ENCODE results near the gene SLC6A5.
"Not testable (repeated sequence)": the region's sequence is repeated elsewhere in the genome, so short reads cannot be mapped to it uniquely, and the experiment has no call there.

Gene SLC6A5

GRCh38 chr11:20599221-20600019 lies at the start of gene SLC6A5:
Gene SLC6A5 (plus strand): TSS chr11:20599608. CDS start chr11:20599673, 65 bp downstream.
- Histone ChIP-seq H3K36me3 (ENCODE audit: control insufficient read depth in 5 of 5, insufficient read depth in 5 of 5, low read length in 5 of 5) (no peaks in the 10 kb centered on the region), H3K9me3 (ENCODE audit: control insufficient read depth in 5 of 5, low read length in 5 of 5) (peaks cover 0 to 2% (median 0%) of the 10 kb centered on the region in 5 donors), H3K9ac (ENCODE audit: low read length in 5 of 5) (no peak within 1 kb of the TSS), H3K27me3 (ENCODE audit: control insufficient read depth in 5 of 5, insufficient read depth in 4 of 5, low read length in 5 of 5) (peaks cover 69 to 90% (median 83%) of the 10 kb centered on the region in 5 donors), H3K27ac (ENCODE audit: low read depth, low read length) (no peak within 1 kb of the TSS), H3K4me1 (ENCODE audit: control insufficient read depth in 5 of 5, insufficient read depth in 5 of 5, low read length in 5 of 5) (peaks cover 0 to 4% (median 0%) of the 10 kb centered on the region in 5 donors), H3K4me3 (ENCODE audit: low read depth in 1 of 5, low read length in 5 of 5) (no peak within 1 kb of the TSS)

- H3K4me1 ChIP-seq (ENCODE audit: control insufficient read depth in 5 of 5, insufficient read depth in 5 of 5, low read length in 5 of 5), result no peaks in the 10 kb centered on the region
- H3K27me3 ChIP-seq (ENCODE audit: control insufficient read depth in 5 of 5, insufficient read depth in 4 of 5, low read length in 5 of 5), result no peaks in the 10 kb centered on the region
- H3K9ac ChIP-seq (ENCODE audit: low read length in 5 of 5), result no peak overlapping the region
- no peak overlapping the region for H3K27ac ChIP-seq (ENCODE audit: low read depth, low read length)
- H3K9me3 ChIP-seq (ENCODE audit: control insufficient read depth in 5 of 5, low read length in 5 of 5), result peaks cover 0 to 2% (median 0%) of the 10 kb centered on the region in 5 donors
- no peaks in the 10 kb centered on the region for H3K36me3 ChIP-seq (ENCODE audit: control insufficient read depth in 5 of 5, insufficient read depth in 5 of 5, low read length in 5 of 5)
- H3K4me3 ChIP-seq (ENCODE audit: low read depth in 1 of 5, low read length in 5 of 5), result no peak overlapping the region
Observed at GRCh38 chr11:20551096-20551495, 48.3 kb upstream of the SLC6A5 start.

GRCh38 chr11:20555783-20556182 lies 43.6 kb upstream of the SLC6A5 start:
- no peak overlapping the region for H3K27ac ChIP-seq (ENCODE audit: low read depth, low read length)
- H3K27me3 ChIP-seq (ENCODE audit: control insufficient read depth in 5 of 5, insufficient read depth in 4 of 5, low read length in 5 of 5), result no peaks in the 10 kb centered on the region
- no peaks in the 10 kb centered on the region for H3K36me3 ChIP-seq (ENCODE audit: control insufficient read depth in 5 of 5, insufficient read depth in 5 of 5, low read length in 5 of 5)

GRCh38 chr11:20556396-20556795 lies 43.0 kb upstream of the SLC6A5 start:
- H3K9ac ChIP-seq (ENCODE audit: low read length in 5 of 5); H3K27me3 ChIP-seq (ENCODE audit: control insufficient read depth in 5 of 5, insufficient read depth in 4 of 5, low read length in 5 of 5); H3K27ac ChIP-seq (ENCODE audit: low read depth, low read length); H3K4me1 ChIP-seq (ENCODE audit: control insufficient read depth in 5 of 5, insufficient read depth in 5 of 5, low read length in 5 of 5); H3K4me3 ChIP-seq (ENCODE audit: low read depth in 1 of 5, low read length in 5 of 5); H3K9me3 ChIP-seq (ENCODE audit: control insufficient read depth in 5 of 5, low read length in 5 of 5); H3K36me3 ChIP-seq (ENCODE audit: control insufficient read depth in 5 of 5, insufficient read depth in 5 of 5, low read length in 5 of 5): not testable (repeated sequence)

More at GRCh38 chr11:20555783-20556182, 43.6 kb upstream of the SLC6A5 start:
- Histone ChIP-seq H3K4me3 (ENCODE audit: low read depth in 1 of 5, low read length in 5 of 5) (no peak overlapping the region), H3K9ac (ENCODE audit: low read length in 5 of 5) (no peak overlapping the region), H3K9me3 (ENCODE audit: control insufficient read depth in 5 of 5, low read length in 5 of 5) (peaks cover 0 to 2% (median 0%) of the 10 kb centered on the region in 5 donors), H3K4me1 (ENCODE audit: control insufficient read depth in 5 of 5, insufficient read depth in 5 of 5, low read length in 5 of 5) (no peaks in the 10 kb centered on the region)

- Histone ChIP-seq H3K27me3 (ENCODE audit: control insufficient read depth in 5 of 5, insufficient read depth in 4 of 5, low read length in 5 of 5) (no peaks in the 10 kb centered on the region), H3K4me1 (ENCODE audit: control insufficient read depth in 5 of 5, insufficient read depth in 5 of 5, low read length in 5 of 5) (no peaks in the 10 kb centered on the region), H3K36me3 (ENCODE audit: control insufficient read depth in 5 of 5, insufficient read depth in 5 of 5, low read length in 5 of 5) (no peaks in the 10 kb centered on the region)
Observed at GRCh38 chr11:20558741-20559140, 40.7 kb upstream of the SLC6A5 start.

GRCh38 chr11:20559523-20560300 lies 39.7 kb upstream of the SLC6A5 start:
- H3K4me3 ChIP-seq (ENCODE audit: low read depth in 1 of 5, low read length in 5 of 5), result no peak overlapping the region
- no peaks in the 10 kb centered on the region for H3K4me1 ChIP-seq (ENCODE audit: control insufficient read depth in 5 of 5, insufficient read depth in 5 of 5, low read length in 5 of 5)
- no peaks in the 10 kb centered on the region for H3K27me3 ChIP-seq (ENCODE audit: control insufficient read depth in 5 of 5, insufficient read depth in 4 of 5, low read length in 5 of 5)
- H3K9me3 ChIP-seq (ENCODE audit: control insufficient read depth in 5 of 5, low read length in 5 of 5), result peaks cover 0 to 2% (median 0%) of the 10 kb centered on the region in 5 donors
- H3K36me3 ChIP-seq (ENCODE audit: control insufficient read depth in 5 of 5, insufficient read depth in 5 of 5, low read length in 5 of 5), result no peaks in the 10 kb centered on the region
- no peak overlapping the region for H3K9ac ChIP-seq (ENCODE audit: low read length in 5 of 5)
- no peak overlapping the region for H3K27ac ChIP-seq (ENCODE audit: low read depth, low read length)

More at GRCh38 chr11:20558741-20559140, 40.7 kb upstream of the SLC6A5 start:
- peaks cover 0 to 2% (median 0%) of the 10 kb centered on the region in 5 donors for H3K9me3 ChIP-seq (ENCODE audit: control insufficient read depth in 5 of 5, low read length in 5 of 5)
- no peak overlapping the region for H3K27ac ChIP-seq (ENCODE audit: low read depth, low read length)
- H3K4me3 ChIP-seq (ENCODE audit: low read depth in 1 of 5, low read length in 5 of 5), result no peak overlapping the region
- no peak overlapping the region for H3K9ac ChIP-seq (ENCODE audit: low read length in 5 of 5)

- Histone ChIP-seq H3K27ac (ENCODE audit: low read depth, low read length) (no peak overlapping the region), H3K27me3 (ENCODE audit: control insufficient read depth in 5 of 5, insufficient read depth in 4 of 5, low read length in 5 of 5) (no peaks in the 10 kb centered on the region), H3K36me3 (ENCODE audit: control insufficient read depth in 5 of 5, insufficient read depth in 5 of 5, low read length in 5 of 5) (no peaks in the 10 kb centered on the region), H3K9me3 (ENCODE audit: control insufficient read depth in 5 of 5, low read length in 5 of 5) (no peaks in the 10 kb centered on the region), H3K4me1 (ENCODE audit: control insufficient read depth in 5 of 5, insufficient read depth in 5 of 5, low read length in 5 of 5) (no peaks in the 10 kb centered on the region), H3K9ac (ENCODE audit: low read length in 5 of 5) (no peak overlapping the region), H3K4me3 (ENCODE audit: low read depth in 1 of 5, low read length in 5 of 5) (no peak overlapping the region)
Observed at GRCh38 chr11:20561915-20562314, 37.5 kb upstream of the SLC6A5 start.

- Histone ChIP-seq H3K36me3 (ENCODE audit: control insufficient read depth in 5 of 5, insufficient read depth in 5 of 5, low read length in 5 of 5) (no peaks in the 10 kb centered on the region), H3K4me1 (ENCODE audit: control insufficient read depth in 5 of 5, insufficient read depth in 5 of 5, low read length in 5 of 5) (no peaks in the 10 kb centered on the region), H3K4me3 (ENCODE audit: low read depth in 1 of 5, low read length in 5 of 5) (no peak overlapping the region), H3K27me3 (ENCODE audit: control insufficient read depth in 5 of 5, insufficient read depth in 4 of 5, low read length in 5 of 5) (no peaks in the 10 kb centered on the region), H3K9me3 (ENCODE audit: control insufficient read depth in 5 of 5, low read length in 5 of 5) (no peaks in the 10 kb centered on the region), H3K9ac (ENCODE audit: low read length in 5 of 5) (no peak overlapping the region), H3K27ac (ENCODE audit: low read depth, low read length) (no peak overlapping the region)
Observed at GRCh38 chr11:20563866-20564265, 35.5 kb upstream of the SLC6A5 start.

- no peak overlapping the region for H3K27ac ChIP-seq (ENCODE audit: low read depth, low read length)
- no peaks in the 10 kb centered on the region for H3K9me3 ChIP-seq (ENCODE audit: control insufficient read depth in 5 of 5, low read length in 5 of 5)
- H3K4me3 ChIP-seq (ENCODE audit: low read depth in 1 of 5, low read length in 5 of 5), result no peak overlapping the region
- H3K36me3 ChIP-seq (ENCODE audit: control insufficient read depth in 5 of 5, insufficient read depth in 5 of 5, low read length in 5 of 5), result no peaks in the 10 kb centered on the region
- H3K27me3 ChIP-seq (ENCODE audit: control insufficient read depth in 5 of 5, insufficient read depth in 4 of 5, low read length in 5 of 5), result no peaks in the 10 kb centered on the region
- no peaks in the 10 kb centered on the region for H3K4me1 ChIP-seq (ENCODE audit: control insufficient read depth in 5 of 5, insufficient read depth in 5 of 5, low read length in 5 of 5)
- no peak overlapping the region for H3K9ac ChIP-seq (ENCODE audit: low read length in 5 of 5)
Observed at GRCh38 chr11:20564846-20565635, 34.4 kb upstream of the SLC6A5 start.
